Adrenal gland (tissue), 5 donors: ENCODE results near the gene HOPX.

Source experiments
- CTCF ChIP-seq, 6 experiments: fragments of 450-650 bp in 4 of 6; fragments of 200-600 bp in 2 of 6; sonication (generic) in 1 of 6; IDR thresholded peaks; 1 replicate in 5 of 6; 2 replicates in 1 of 6; pipeline versions ENCODE4 v1.5.1 to v1.8.0; 2016 to 2021; ENCODE audit warnings: antibody characterized with exemption in 6 of 6, mild to moderate bottlenecking in 2 of 6, moderate library complexity in 1 of 6
- POLR2A ChIP-seq, 2 donors: fragments of 450-650 bp; IDR thresholded peaks; one replicate each; pipeline ENCODE4 v1.6.1; 2017; ENCODE audit warnings: antibody characterized with exemption in 2 of 2, mild to moderate bottlenecking in 2 of 2, moderate library complexity in 1 of 2
- donor health status: DM: no; HTN: no; CAD: no.

DNA sequence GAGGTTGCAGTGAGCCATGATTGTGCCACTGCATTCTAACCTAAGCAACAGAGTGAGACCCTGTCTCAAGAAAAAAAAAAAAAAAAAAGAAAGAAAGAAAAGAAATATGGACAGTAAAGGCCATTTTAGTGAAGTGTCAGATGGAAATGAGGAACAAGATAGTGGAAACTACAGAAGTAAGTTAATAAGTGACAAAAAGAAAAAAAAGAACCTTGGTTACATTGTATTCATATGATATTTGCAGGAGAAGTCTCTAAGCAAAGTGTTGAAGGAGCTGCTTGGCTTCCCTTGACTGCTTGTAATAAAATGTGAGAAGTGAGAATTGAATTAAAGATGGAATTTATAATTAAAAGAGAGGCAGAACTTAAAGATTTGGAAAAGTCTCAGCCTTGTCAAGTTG, 73.2 kb downstream of the HOPX start:
- TF ChIP-seq POLR2A (IDR thresholded peaks at IDR 0.05) (no peak), CTCF (IDR thresholded peaks at IDR 0.05) (no peak)
